T-helper 1 cell (primary cell): ENCODE data around the gene NR6A1.

Experiments
- DNase-seq, 5 donors: peaks; one replicate each; pipeline ENCODE4 v3.0.0-alpha.2; 2012 to 2020

The NR6A1 gene

GRCh38 chr9:124557895-124558294 lies 213.2 kb downstream of the NR6A1 start:
- no peak for DNase-seq

GRCh38 chr9:124555043-124555442 lies 216.1 kb downstream of the NR6A1 start:
- no peak for DNase-seq

- DNase-seq: no peak
Measured at GRCh38 chr9:124553738-124554137, 217.4 kb downstream of the NR6A1 start.

GRCh38 chr9:124552273-124552605 lies 218.9 kb downstream of the NR6A1 start:
- no peak for DNase-seq

- DNase-seq: peak in 1 of 5 donors; percentile 25
Measured at GRCh38 chr9:124551472-124552272, 219.4 kb downstream of the NR6A1 start.

GRCh38 chr9:124550072-124550471 lies 221.0 kb downstream of the NR6A1 start:
- no peak for DNase-seq

- DNase-seq: no peak
Measured at GRCh38 chr9:124549016-124549415, 222.1 kb downstream of the NR6A1 start.

- DNase-seq: no peak
Measured at GRCh38 chr9:124544535-124544934, 226.6 kb downstream of the NR6A1 start.

- no peak for DNase-seq
Measured at GRCh38 chr9:124541824-124542223, 229.3 kb downstream of the NR6A1 start.

GRCh38 chr9:124537926-124538325 lies 233.2 kb downstream of the NR6A1 start:
- no peak for DNase-seq

- DNase-seq: no peak
Measured at GRCh38 chr9:124535846-124536245, 235.3 kb downstream of the NR6A1 start.

GRCh38 chr9:124532897-124533296 lies 238.2 kb downstream of the NR6A1 start:
- no peak for DNase-seq

GRCh38 chr9:124531115-124531514 lies 240.0 kb downstream of the NR6A1 start:
- DNase-seq: no peak

- no peak for DNase-seq
Measured at GRCh38 chr9:124530246-124530645, 240.9 kb downstream of the NR6A1 start.

GRCh38 chr9:124527781-124528180 lies 243.3 kb downstream of the NR6A1 start:
- DNase-seq: no peak

GRCh38 chr9:124526174-124526573 lies 244.9 kb downstream of the NR6A1 start:
- DNase-seq: no peak

- no peak for DNase-seq
Measured at GRCh38 chr9:124522121-124523098, 248.7 kb downstream of the NR6A1 start.

- no peak for DNase-seq
Measured at GRCh38 chr9:124521142-124521541, 250.0 kb downstream of the NR6A1 start.

GRCh38 chr9:124520206-124520596 lies 250.9 kb downstream of the NR6A1 start:
- no peak for DNase-seq

- DNase-seq: no peak
Measured at GRCh38 chr9:124518116-124518515, 253.0 kb downstream of the NR6A1 start.

- DNase-seq: no peak
Measured at GRCh38 chr9:124517600-124517999, 253.5 kb downstream of the NR6A1 start.

GRCh38 chr9:124514874-124515273 lies 256.2 kb downstream of the NR6A1 start:
- no peak for DNase-seq

GRCh38 chr9:124514125-124514524 lies 257.0 kb downstream of the NR6A1 start:
- no peak for DNase-seq
